ENCODE data around the gene PTDSS2.

GRCh38 chr11:488992-489391 is 38.9 kb downstream of the PTDSS2 start:
- TF ChIP-seq POLR2A (IDR thresholded peaks at IDR 0.05) = no peak
- no peak for TF ChIP-seq CTCF (IDR thresholded peaks at IDR 0.05)

All from right lobe of liver (tissue), 4 donors.